Measurements from ENCODE around the gene GBX1.

Gene GBX1

GRCh38 chr7:151206914-151207313 is 39.4 kb upstream of the GBX1 start:
- DNase-seq: no peak
- in situ Hi-C loops (cut with HindIII; ENCODE audit: low pct_ligation_motif_present, low sequenced_read_pairs): no loop called here
- Histone ChIP-seq H3K4me3 (ENCODE audit: low read depth, low read length) (no peak overlapping the region), H3K27ac (no peak overlapping the region), H3K27me3 (replicated peaks) (peaks cover 10% of the 10 kb centered on the region), H3K36me3 (replicated peaks) (no peaks in the 10 kb centered on the region)
- TF ChIP-seq, protein P1, sequence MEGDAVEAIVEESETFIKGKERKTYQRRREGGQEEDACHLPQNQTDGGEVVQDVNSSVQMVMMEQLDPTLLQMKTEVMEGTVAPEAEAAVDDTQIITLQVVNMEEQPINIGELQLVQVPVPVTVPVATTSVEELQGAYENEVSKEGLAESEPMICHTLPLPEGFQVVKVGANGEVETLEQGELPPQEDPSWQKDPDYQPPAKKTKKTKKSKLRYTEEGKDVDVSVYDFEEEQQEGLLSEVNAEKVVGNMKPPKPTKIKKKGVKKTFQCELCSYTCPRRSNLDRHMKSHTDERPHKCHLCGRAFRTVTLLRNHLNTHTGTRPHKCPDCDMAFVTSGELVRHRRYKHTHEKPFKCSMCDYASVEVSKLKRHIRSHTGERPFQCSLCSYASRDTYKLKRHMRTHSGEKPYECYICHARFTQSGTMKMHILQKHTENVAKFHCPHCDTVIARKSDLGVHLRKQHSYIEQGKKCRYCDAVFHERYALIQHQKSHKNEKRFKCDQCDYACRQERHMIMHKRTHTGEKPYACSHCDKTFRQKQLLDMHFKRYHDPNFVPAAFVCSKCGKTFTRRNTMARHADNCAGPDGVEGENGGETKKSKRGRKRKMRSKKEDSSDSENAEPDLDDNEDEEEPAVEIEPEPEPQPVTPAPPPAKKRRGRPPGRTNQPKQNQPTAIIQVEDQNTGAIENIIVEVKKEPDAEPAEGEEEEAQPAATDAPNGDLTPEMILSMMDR (IDR thresholded peaks at IDR 0.05; ENCODE audit: low read depth, low read length, missing control alignments): no peak

- TF ChIP-seq, protein P1 (IDR thresholded peaks at IDR 0.05; ENCODE audit: low read depth, low read length, missing control alignments): no peak
- Histone ChIP-seq H3K4me3 (ENCODE audit: low read depth, low read length) (no peak overlapping the region), H3K36me3 (replicated peaks) (no peaks in the 10 kb centered on the region), H3K27ac (no peak overlapping the region), H3K27me3 (replicated peaks) (peaks cover 14% of the 10 kb centered on the region)
- DNase-seq: no peak
- in situ Hi-C loops (cut with HindIII; ENCODE audit: low pct_ligation_motif_present, low sequenced_read_pairs): no loop called here
Measured at GRCh38 chr7:151205730-151206129, 38.2 kb upstream of the GBX1 start.

DNA sequence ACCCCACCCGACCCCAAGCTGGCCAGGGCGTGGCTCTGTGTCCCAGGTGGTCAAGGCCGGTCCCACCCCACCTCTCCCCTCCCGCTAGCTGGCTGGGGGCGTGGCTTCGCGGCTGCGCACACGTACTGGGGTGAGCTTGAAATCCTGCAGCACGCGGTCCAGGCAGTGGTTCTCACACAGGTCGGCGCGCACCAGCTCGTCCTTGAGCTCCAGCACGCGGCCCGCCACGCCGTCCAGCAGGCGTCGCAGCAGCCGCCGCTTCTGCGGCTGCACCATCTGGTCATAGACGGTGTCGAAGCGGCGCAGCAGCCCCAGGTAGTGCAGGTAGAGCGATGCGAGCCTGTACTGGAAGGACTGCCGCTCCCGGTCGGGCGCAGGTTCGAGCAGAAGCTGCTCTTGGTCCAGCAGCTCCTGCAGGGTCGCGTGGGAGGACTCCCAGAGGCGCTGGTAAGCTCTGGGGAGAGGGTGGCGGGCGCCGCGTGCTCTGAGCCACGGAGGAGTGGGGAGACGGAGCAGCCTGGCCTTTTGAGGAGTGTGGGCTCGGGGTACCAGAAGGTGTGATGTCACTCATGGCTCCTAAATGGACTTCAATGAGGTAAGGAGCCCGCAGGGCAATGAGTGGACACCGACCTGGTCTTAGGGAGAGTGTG is 37.0 kb upstream of the GBX1 start:
- Histone ChIP-seq H3K27ac (no peak overlapping the region), H3K27me3 (replicated peaks) (peaks cover 14% of the 10 kb centered on the region), H3K4me3 (ENCODE audit: low read depth, low read length) (no peak overlapping the region), H3K36me3 (replicated peaks) (no peaks in the 10 kb centered on the region)
- DNase-seq: no peak
- in situ Hi-C loops (cut with HindIII; ENCODE audit: low pct_ligation_motif_present, low sequenced_read_pairs): no loop called here
- TF ChIP-seq, protein P1 (IDR thresholded peaks at IDR 0.05; ENCODE audit: low read depth, low read length, missing control alignments): no peak

GRCh38 chr7:151202836-151203235 is 35.3 kb upstream of the GBX1 start:
- peaks cover 19% of the 10 kb centered on the region for H3K27me3 ChIP-seq (replicated peaks)
- no peaks in the 10 kb centered on the region for H3K36me3 ChIP-seq (replicated peaks)
- H3K27ac ChIP-seq: no peak overlapping the region
- TF ChIP-seq, protein P1 (IDR thresholded peaks at IDR 0.05; ENCODE audit: low read depth, low read length, missing control alignments): no peak
- H3K4me3 ChIP-seq (ENCODE audit: low read depth, low read length): no peak overlapping the region
- DNase-seq: no peak
- in situ Hi-C loops (cut with HindIII; ENCODE audit: low pct_ligation_motif_present, low sequenced_read_pairs): no loop called here

- in situ Hi-C loops (cut with HindIII; ENCODE audit: low pct_ligation_motif_present, low sequenced_read_pairs): no loop called here
- Histone ChIP-seq H3K4me3 (ENCODE audit: low read depth, low read length) (no peak overlapping the region), H3K27ac (no peak overlapping the region), H3K27me3 (replicated peaks) (peaks cover 23% of the 10 kb centered on the region), H3K36me3 (replicated peaks) (no peaks in the 10 kb centered on the region)
- TF ChIP-seq, protein P1 (IDR thresholded peaks at IDR 0.05; ENCODE audit: low read depth, low read length, missing control alignments): no peak
- DNase-seq: no peak
Measured at GRCh38 chr7:151201751-151202150, 34.3 kb upstream of the GBX1 start.

DNA sequence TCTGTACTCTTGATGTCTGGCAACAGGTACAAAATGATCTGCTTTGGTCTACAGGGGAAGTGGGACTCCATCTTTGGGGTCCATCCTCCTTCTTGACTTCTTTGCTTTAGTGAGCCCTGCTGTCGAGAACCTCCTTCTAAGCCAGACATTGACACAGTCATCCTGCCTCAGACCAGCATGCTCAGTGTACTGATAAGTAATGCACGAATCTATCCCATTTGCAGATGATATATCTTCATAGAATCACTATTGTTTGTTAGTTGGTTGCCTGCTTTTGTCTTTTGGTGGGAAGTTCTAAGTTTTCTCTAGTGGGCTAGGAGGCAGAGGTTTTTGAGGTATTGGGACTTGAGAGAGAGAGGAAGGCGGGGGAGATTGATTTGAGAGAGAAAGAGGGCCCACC is 33.9 kb upstream of the GBX1 start:
- in situ Hi-C loops (cut with HindIII; ENCODE audit: low pct_ligation_motif_present, low sequenced_read_pairs): no loop called here
- Histone ChIP-seq H3K27me3 (replicated peaks) (peaks cover 25% of the 10 kb centered on the region), H3K27ac (no peak overlapping the region), H3K4me3 (ENCODE audit: low read depth, low read length) (no peak overlapping the region), H3K36me3 (replicated peaks) (no peaks in the 10 kb centered on the region)
- DNase-seq: no peak
- TF ChIP-seq, protein P1 (IDR thresholded peaks at IDR 0.05; ENCODE audit: low read depth, low read length, missing control alignments): no peak

All from brain microvascular endothelial cell (primary cell).